H54 (cell line): ENCODE data around the gene MEIS2.

Source experiments
- DNase-seq: peaks from one replicate; pipeline ENCODE4 v3.0.0; 2011; ENCODE audit warnings: low spot score, mixed read lengths; ENCODE audit not compliant: insufficient read length
- FAIRE-seq: peaks from 3 replicates; lab custom pipeline; 2011; peaks lifted over from hg19 to GRCh38; lab: Jason Lieb, UNC
- POLR2A ChIP-seq: IDR thresholded peaks from 2 replicates; pipeline ENCODE4 v1.6.1; 2011; ENCODE audit warnings: low read depth, mild to moderate bottlenecking, low read length

Gene MEIS2

DNA sequence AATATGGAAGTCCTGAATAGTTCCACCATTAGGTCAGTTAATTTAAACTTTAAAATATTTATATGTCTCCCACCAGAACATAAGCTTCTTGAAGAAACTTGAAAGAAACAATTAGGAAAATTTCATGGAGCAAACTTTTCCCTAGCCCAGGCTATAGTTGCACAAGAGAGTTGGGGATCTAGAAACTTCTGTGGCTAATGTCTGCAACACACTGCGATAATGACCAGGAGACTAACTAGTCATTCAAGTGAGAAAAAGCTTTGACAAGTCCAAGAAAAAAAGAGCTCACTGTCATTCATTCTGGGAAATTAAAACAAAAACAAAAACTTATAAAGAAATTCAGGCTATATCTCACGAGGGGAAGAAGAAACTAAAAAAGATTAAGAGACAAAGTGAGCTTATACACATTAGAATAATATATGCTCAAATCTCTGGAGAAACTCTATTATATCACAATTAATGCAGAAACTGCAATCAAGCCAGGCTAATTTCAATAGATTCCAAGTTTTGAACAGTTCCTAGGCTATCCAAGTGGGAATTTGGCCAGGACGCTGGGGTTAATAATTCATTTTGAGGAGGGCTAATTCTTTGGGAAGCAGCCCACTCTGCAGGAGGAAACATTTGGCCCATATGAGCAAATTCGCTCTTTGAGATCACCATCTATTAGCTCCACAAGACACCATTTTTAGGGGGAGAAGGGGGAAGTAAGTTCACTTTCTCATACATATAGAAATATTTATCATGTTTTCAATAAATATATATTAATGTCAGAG is 134.6 kb downstream of the MEIS2 start:
- DNase-seq (no peak), FAIRE-seq (peak; percentile 30)
- TF ChIP-seq POLR2A, result no peak

DNA sequence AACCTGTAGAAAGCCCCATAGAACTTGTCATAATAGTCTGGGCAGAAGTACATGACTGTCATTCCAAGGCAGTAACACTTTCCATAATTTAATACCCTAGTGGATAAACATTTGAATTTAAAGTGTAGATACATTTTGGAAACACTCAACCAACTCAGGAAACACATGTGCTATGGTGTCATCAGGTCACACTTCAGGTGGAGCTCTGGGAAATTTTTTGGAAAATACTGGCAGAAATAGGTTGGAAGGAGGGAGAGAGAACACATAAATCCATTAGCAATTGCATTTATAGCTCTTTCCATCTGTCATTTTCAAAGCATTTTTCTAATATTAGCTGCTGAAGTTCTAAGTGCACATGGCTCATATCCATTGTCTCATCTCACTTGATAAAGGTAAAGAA is 135.7 kb downstream of the MEIS2 start:
- DNase-seq (no peak), FAIRE-seq (no peak)
- no peak for TF ChIP-seq POLR2A

DNA sequence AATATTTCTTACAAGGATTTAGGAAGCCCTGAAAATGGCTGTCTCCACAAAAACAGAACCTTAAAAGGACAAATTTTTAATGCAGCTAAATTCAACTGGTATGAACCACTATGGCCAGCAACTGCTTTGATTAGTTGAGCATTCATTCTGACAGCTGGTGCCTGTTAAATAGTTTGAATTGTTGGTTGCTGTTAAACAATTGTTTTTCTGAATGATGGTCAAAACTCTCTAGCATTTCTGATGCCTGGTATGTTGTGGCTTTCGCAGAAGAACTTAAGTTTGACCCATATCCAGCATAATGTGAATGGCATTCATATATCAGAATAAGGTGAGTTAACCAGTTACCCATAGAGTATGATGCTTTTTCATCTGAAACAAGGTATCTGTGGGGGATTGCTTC is 138.4 kb downstream of the MEIS2 start:
- DNase-seq, result no peak
- FAIRE-seq, result peak; percentile 64
- no peak for TF ChIP-seq POLR2A

DNA sequence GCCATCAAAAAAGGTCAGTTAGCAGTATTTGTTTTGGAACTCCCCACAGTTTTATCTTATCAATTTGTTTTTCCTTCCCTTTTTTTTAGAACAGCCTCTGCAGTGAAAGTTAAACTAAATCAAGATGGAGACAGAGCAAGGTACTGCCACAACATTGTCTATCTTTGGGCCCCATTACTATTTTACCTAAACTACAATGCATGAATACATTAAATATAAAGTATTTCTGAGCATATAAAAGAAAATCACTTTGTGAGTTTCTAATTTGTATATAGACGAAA is 139.5 kb downstream of the MEIS2 start:
- TF ChIP-seq POLR2A, result no peak
- DNase-seq (no peak), FAIRE-seq (no peak)

DNA sequence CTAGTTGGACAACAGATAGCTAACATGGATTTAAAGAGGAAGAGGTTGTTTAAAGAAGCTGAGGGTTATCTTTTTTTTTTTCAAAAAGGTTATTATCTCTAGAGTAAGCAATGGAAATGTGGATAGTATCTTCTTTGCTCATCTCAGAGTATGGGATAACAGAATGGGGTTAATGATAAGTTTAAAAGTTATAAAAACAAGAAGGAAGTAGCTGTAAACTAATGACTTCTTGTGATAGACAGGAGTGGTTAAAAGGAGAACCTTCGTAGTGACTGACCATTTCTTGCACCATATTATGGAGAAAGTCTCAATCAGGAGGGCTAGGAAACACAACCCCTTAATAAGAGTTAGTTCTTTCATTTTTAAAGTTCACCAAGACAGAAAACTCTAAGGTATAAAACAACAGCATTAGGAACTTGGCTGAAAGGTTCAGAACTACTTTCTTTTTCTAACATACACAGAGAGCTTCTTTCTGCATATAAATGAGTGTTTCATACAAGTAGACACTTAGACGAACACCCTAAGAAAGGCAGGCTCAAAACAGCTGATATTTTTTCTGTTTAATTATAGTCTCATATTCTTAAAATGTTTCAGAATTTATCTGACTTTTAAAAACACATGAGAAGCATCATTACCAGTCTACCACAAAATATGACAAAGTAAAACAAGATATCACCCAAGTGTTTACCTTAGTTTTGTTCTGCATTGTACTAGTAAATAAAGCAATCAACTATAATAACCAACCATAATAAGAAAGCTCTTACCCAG is 140.0 kb downstream of the MEIS2 start:
- DNase-seq (no peak), FAIRE-seq (peak; percentile 27)
- no peak for TF ChIP-seq POLR2A

DNA sequence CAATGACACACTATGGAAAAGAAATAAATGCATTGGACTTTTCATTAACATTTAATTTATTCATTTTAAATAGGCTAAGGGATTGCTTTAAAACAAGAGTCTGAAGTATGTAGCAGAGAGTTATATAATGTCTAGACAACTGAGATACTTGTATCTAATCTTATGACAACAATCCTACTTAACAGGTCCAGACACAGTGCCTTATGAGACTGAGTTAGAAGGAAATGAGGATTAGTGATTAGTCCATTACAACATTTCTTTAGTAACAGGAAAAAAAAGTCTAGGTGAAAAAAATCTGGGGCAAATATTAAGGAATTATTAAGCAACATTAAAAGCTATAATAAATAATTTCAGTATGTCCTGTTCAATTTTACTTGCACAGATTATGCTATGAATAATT is 140.6 kb downstream of the MEIS2 start:
- peak; percentile 33 for FAIRE-seq
- no peak for TF ChIP-seq POLR2A
- no peak for DNase-seq

DNA sequence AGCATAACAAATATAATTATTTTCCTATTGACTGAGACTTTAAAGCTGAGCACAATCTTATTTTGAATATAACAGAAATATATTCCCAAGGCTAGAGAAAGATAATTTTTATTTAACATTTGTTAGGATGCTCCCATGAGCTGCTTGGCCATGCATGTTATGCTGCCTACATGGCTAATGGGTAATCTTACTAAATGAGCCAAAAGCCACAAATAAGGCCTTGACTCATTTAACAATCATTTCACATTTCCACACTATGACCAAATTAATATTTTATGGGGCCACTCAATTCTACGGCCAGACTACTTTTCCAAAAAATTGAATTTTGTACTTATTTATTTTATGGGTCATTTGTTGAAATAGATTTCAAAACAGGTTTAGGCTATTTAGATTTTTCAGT is 141.7 kb downstream of the MEIS2 start:
- DNase-seq, result no peak
- TF ChIP-seq POLR2A, result no peak
- no peak for FAIRE-seq

DNA sequence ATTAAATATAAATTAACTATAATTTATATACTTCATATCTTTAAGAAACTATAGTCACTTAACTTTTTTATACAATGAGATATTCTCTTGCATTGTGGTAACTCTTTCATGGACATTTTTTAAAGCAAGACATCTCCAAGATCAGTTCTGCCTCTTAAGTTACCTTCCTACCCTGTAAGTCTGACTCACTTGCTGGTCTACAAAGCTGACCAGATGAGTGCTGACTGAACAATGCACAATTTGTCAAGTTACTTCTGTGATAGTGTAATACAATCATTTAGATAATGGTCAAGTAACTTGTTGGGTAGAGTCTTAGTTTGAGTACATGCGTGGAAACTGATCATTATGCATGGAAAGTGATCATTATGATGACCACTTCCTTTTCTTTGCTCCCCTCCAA is 145.9 kb downstream of the MEIS2 start:
- no peak for TF ChIP-seq POLR2A
- no peak for DNase-seq
- peak; percentile 50 for FAIRE-seq

DNA sequence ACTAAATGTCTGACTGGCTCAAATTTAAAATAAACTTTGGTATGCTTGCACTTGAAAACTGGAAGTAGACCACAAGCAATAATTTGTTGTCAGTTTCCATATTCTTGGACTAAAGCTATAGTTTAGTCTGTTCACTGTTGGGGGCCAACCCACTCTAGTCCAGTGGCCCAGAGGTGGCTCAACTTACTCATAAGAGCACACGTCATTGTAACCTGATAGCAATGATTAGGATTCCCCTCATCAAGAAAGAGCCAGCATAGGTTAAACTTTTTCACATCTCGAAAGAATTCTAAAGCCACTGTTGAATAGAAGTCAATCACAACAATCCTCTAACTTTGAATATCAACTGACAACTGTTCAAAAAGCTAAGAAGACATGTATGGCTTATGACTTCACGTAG is 147.0 kb downstream of the MEIS2 start:
- DNase-seq (no peak), FAIRE-seq (peak; percentile 27)
- TF ChIP-seq POLR2A, result no peak

DNA sequence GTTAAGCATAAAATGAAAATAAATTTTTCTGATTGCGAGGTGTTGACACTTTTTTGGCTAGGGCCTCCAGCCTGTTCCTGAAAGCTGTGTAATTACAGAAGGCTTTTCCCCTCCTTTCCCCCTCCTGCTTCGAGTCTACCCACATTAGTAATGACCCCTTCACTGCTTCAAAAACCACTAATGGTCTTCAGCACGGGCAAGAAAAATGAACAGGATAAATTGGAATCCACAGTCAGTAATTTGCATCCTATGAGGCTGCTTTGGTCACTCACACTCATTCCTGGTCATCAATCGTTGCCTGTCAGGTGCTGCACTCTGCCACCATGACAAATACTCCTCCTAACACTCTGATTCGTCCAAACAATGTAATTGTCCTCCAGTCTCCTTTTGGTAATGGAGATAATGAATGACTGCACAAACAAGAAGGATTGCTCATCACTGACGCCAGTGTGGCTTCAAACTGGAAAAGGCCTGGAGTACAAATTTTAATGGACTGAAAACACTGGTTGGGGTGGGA is 148.6 kb downstream of the MEIS2 start:
- FAIRE-seq, result peak; percentile 99
- DNase-seq, result peak; percentile 5
- no peak for TF ChIP-seq POLR2A

DNA sequence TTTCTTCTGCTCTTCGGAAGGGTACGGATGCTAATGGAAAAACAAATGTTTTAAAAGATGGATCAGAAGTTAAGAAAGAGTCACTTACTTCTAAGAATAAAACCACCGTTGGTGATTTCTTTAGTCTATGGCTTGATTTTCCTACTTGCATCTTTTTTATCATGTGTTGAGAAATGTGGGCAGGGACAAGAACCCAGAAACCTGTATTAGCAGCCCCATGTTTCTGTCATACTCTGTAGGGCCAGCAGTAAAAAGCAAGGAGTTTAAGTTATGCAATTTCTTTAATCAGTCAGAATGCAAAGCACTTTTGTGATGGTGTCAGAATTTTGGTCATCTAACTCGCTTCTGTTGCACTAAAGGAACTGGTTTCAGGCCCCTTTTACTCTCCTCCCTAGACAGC is 150.0 kb downstream of the MEIS2 start:
- no peak for TF ChIP-seq POLR2A
- DNase-seq (no peak), FAIRE-seq (no peak)

DNA sequence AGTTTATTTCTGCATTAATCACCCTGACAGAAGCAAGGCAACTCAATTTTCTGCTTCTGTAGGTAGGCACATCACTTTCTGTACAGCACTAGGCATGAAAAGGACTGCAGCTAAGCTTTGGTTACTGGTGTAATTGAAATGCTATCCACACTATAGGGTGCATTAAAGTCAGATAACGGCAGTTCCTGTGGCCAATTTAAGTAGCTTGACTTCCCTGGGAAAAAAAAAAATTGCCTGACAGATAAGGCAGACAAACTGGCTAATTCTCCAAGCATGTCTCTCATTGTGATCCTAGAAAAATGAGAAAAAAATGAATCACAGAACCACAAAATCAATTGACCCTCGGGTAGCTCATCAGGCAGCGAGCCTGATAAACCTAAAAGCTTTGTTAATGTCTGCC is 151.4 kb downstream of the MEIS2 start:
- FAIRE-seq (peak; percentile 61), DNase-seq (no peak)

DNA sequence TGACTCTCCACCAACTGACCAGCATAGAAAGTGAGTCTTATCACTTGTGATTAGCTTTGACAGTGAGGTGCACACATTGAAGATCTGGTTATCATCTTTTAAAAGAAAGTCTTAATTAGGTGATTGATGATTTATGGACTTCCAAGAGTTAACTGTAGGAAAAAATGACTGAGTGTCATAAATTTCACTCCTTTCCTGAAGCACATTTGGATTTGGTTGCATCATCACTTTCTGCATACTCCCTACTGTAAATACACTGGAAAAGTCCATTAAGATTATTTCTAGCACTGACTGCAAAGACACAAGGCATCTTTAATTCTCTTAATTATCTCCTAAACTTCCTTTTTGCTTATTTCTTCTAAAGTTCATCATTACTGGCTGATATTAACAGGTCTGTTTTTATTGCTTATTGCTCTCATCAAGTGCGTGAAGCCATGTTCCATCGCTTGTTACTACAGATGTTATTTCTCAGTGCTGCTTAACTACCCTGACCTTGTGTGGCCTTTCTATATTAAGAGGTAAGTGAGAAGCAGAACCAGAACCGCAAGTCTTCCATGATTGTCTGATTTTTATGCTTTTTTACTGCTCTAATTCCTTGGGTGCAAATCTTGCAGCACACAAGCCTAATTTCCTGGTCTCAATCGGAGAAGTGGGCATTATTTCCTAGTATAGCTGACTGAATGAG is 153.2 kb downstream of the MEIS2 start:
- FAIRE-seq (peak; percentile 43), DNase-seq (no peak)
- no peak for TF ChIP-seq POLR2A

More for the DNA sequence above, 151.4 kb downstream of the MEIS2 start:
- no peak for TF ChIP-seq POLR2A

DNA sequence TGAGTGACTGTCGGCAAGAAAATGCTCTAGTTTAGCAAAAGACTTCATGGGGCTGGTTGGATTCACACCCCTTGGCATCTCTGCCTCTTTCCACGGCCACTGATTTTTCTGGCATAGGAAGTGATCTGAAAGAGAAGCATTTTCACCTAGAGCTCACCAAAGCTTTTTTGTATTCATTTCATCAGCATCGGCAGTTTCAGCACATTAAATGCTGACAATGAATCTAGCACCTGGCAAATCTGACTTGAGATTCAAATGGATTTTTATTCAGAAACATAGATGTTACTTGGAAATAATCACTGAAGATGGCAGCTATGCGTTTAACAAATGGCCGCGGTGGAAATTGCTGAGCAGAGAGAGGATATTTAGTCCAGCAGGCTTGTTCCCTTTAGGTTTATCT is 155.9 kb downstream of the MEIS2 start:
- FAIRE-seq (no peak), DNase-seq (no peak)
- no peak for TF ChIP-seq POLR2A
